Left ventricle myocardium inferior (tissue), 1 donor: ENCODE measurements around the gene CFAP46. TPM values are rescaled to one million over a fixed set of nuclear protein-coding genes. Genes with fewer than 3 reads are reported as not detected.
"Not testable (repeated sequence)": the region's sequence is repeated elsewhere in the genome, so short reads cannot be mapped to it uniquely, and the experiment has no call there.

Experiments used
- DNase-seq: peaks from one replicate; pipeline ENCODE4 v3.0.0-alpha.2; 2020
- H3K27ac ChIP-seq: fragments of 200-600 bp; replicated peaks from 2 replicates; pipeline ENCODE4 v1.8.0; 2021
- H3K27me3 ChIP-seq: fragments of 200-600 bp; 2 replicates; pipeline ENCODE4 v1.8.0; 2021; ENCODE audit warnings: low read depth
- H3K36me3 ChIP-seq: fragments of 200-600 bp; 2 replicates; pipeline ENCODE4 v1.8.0; 2021
- H3K4me1 ChIP-seq: fragments of 200-600 bp; 2 replicates; pipeline ENCODE4 v1.8.0; 2021
- H3K4me3 ChIP-seq: fragments of 200-600 bp; 2 replicates; pipeline ENCODE4 v1.8.0; 2021; ENCODE audit warnings: mild to moderate bottlenecking, moderate library complexity
- H3K9me3 ChIP-seq: fragments of 200-600 bp; replicated peaks from 2 replicates; pipeline ENCODE4 v1.8.0; 2021
- CTCF ChIP-seq: fragments of 200-600 bp; IDR thresholded peaks from 2 replicates; pipeline ENCODE4 v1.8.0; 2021; ENCODE audit warnings: antibody characterized with exemption, mild to moderate bottlenecking, borderline replicate concordance
- intact Hi-C: fragments of 100-400 bp; cut with micrococcal nuclease; formaldehyde crosslinking; loops from one replicate; pipeline ENCODE4 v1.11.0; 2022
- total RNA-seq: library from RNA; stranded (reverse); fragmentation: NEBNext Ultra II Directional; extraction: Animal tissue kit (Norgen Biotek cat#: 25700); gene quantifications from one replicate; pipeline ENCODE4 v1.2.1, GENCODE V29; 2021
- donor health status: DM: no; HTN: yes; CAD: no; lungs with severe emphysema.

CFAP46 gene
- total RNA-seq, 1 donor from 2014 or later = 0.99 TPM

GRCh38 chr10:132957131-132957530 lies 14.8 kb upstream of the CFAP46 start:
- intact Hi-C loops = no loop called here
- Histone ChIP-seq H3K4me3 (no peak overlapping the region), H3K9me3 (no peaks in the 10 kb centered on the region), H3K4me1 (peaks cover 28% of the 10 kb centered on the region), H3K27me3 (peaks cover 51% of the 10 kb centered on the region), H3K27ac (no peak overlapping the region), H3K36me3 (no peaks in the 10 kb centered on the region)
- TF ChIP-seq CTCF = no peak
- DNase-seq = no peak

- H3K9me3 ChIP-seq, H3K27ac ChIP-seq, H3K36me3 ChIP-seq, H3K4me3 ChIP-seq, DNase-seq, intact Hi-C loops: not testable (repeated sequence)
- peaks cover 22% of the 10 kb centered on the region for H3K4me1 ChIP-seq
- peaks cover 57% of the 10 kb centered on the region for H3K27me3 ChIP-seq
These were observed 13.9 kb upstream of the CFAP46 start for GRCh38 chr10:132956259-132956658.

GRCh38 chr10:132955479-132955878 lies 13.1 kb upstream of the CFAP46 start:
- H3K27me3 ChIP-seq = peaks cover 58% of the 10 kb centered on the region
- no peak for TF ChIP-seq CTCF
- no peak for DNase-seq
- H3K36me3 ChIP-seq = no peaks in the 10 kb centered on the region
- H3K4me1 ChIP-seq = peaks cover 18% of the 10 kb centered on the region
- H3K9me3 ChIP-seq = no peaks in the 10 kb centered on the region
- intact Hi-C loops = no loop called here
- no peak overlapping the region for H3K27ac ChIP-seq
- no peak overlapping the region for H3K4me3 ChIP-seq

- Histone ChIP-seq H3K4me3 (no peak overlapping the region), H3K27ac (no peak overlapping the region), H3K27me3 (peaks cover 48% of the 10 kb centered on the region), H3K9me3 (no peaks in the 10 kb centered on the region), H3K36me3 (no peaks in the 10 kb centered on the region), H3K4me1 (peaks cover 3% of the 10 kb centered on the region)
- TF ChIP-seq CTCF = no peak
- intact Hi-C loops = no loop called here
- DNase-seq = no peak
These were observed 11.1 kb upstream of the CFAP46 start for GRCh38 chr10:132953428-132953827.

GRCh38 chr10:132951926-132952325 lies 9.6 kb upstream of the CFAP46 start:
- Histone ChIP-seq H3K36me3 (no peaks in the 10 kb centered on the region), H3K27me3 (peaks cover 48% of the 10 kb centered on the region), H3K9me3 (no peaks in the 10 kb centered on the region), H3K27ac (no peak overlapping the region), H3K4me1 (no peaks in the 10 kb centered on the region), H3K4me3 (no peak overlapping the region)
- TF ChIP-seq CTCF = no peak
- DNase-seq = no peak
- intact Hi-C loops = no loop called here

GRCh38 chr10:132948351-132948750 lies 6.0 kb upstream of the CFAP46 start:
- peaks cover 61% of the 10 kb centered on the region for H3K27me3 ChIP-seq
- intact Hi-C loops = no loop called here
- no peaks in the 10 kb centered on the region for H3K4me1 ChIP-seq
- no peak overlapping the region for H3K27ac ChIP-seq
- H3K9me3 ChIP-seq = no peaks in the 10 kb centered on the region
- H3K4me3 ChIP-seq = no peak overlapping the region
- no peak for DNase-seq
- no peaks in the 10 kb centered on the region for H3K36me3 ChIP-seq
- TF ChIP-seq CTCF = no peak
